SK-N-SH (cell line): ENCODE data around the gene MYO16. TPM values are rescaled to one million over a fixed set of nuclear protein-coding genes. Genes with fewer than 3 reads are reported as not detected.

Experiments used
- CTCF ChIA-PET: fragments of 300-600, 350-600 bp; formaldehyde crosslinking; extraction: SDS; loops from one replicate; lab custom pipeline; 2021; lab: Yijun Ruan, JAX
- POLR2A ChIA-PET: fragments of 350-600 bp; sonication (Branson Sonifier 250); formaldehyde crosslinking; extraction: SDS; loops from one replicate; lab custom pipeline; 2020; ENCODE audit warnings: antibody characterized with exemption, inconsistent platforms; lab: Yijun Ruan, JAX
- DNase-seq: peaks from one replicate; pipeline ENCODE4 v3.0.0; 2012
- H2AFZ ChIP-seq: fragments of 200-600 bp; sonication (generic); 2 replicates; pipeline ENCODE4 v1.8.1; 2016; ENCODE audit warnings: antibody characterized with exemption, mild to moderate bottlenecking, low read depth
- H3F3A ChIP-seq: fragments of 200-600 bp; sonication (generic); replicated peaks from 2 replicates; pipeline ENCODE3; 2016; ENCODE audit warnings: antibody characterized with exemption, mild to moderate bottlenecking; ENCODE audit not compliant: insufficient read depth
- H3K27ac ChIP-seq, 2 experiments: fragments of 200-500 bp in 1 of 2; fragments of 200-600 bp in 1 of 2; sonication (Bioruptor generic) in 1 of 2; sonication (generic), shearing (Covaris generic) in 1 of 2; 2 replicates each; pipeline versions ENCODE4 v1.5.1 to v1.6.1; 2014 to 2016; ENCODE audit warnings: low read depth in 2 of 2, inconsistent platforms in 1 of 2, low read length in 1 of 2, mild to moderate bottlenecking in 1 of 2, mixed read lengths in 1 of 2
- H3K27me3 ChIP-seq: fragments of 200-600 bp; sonication (generic), shearing (Covaris generic); 2 replicates; pipeline ENCODE4 v1.6.1; 2016; ENCODE audit warnings: mixed run types; ENCODE audit not compliant: insufficient read depth
- H3K36me3 ChIP-seq, 2 experiments: fragments of 200-500 bp in 1 of 2; fragments of 200-600 bp in 1 of 2; sonication (Bioruptor generic) in 1 of 2; sonication (generic) in 1 of 2; replicated peaks in 1 of 2; 2 replicates each; pipeline versions ENCODE3 to v1.5.1; 2014 to 2016; ENCODE audit warnings: low read length in 1 of 2, mild to moderate bottlenecking in 1 of 2; ENCODE audit not compliant: insufficient read depth in 2 of 2, control insufficient read depth in 1 of 2
- H3K4me1 ChIP-seq, 2 experiments: fragments of 200-500 bp in 1 of 2; fragments of 200-600 bp in 1 of 2; sonication (Bioruptor generic) in 1 of 2; sonication (generic), shearing (Covaris generic) in 1 of 2; 2 replicates each; pipeline versions ENCODE4 v1.5.1 to v1.6.1; 2014 to 2016; ENCODE audit warnings: low read depth in 1 of 2, low read length in 1 of 2, mixed run types in 1 of 2; ENCODE audit not compliant: insufficient read depth in 2 of 2, control insufficient read depth in 1 of 2
- H3K4me2 ChIP-seq: fragments of 200-600 bp; sonication (generic), shearing (Covaris generic); 2 replicates; pipeline ENCODE4 v1.6.1; 2017; ENCODE audit warnings: mixed run types
- H3K4me3 ChIP-seq, 2 experiments: fragments of 200-500 bp in 1 of 2; fragments of 200-600 bp in 1 of 2; sonication (Bioruptor generic) in 1 of 2; sonication (generic), shearing (Covaris generic) in 1 of 2; 2 replicates each; pipeline versions ENCODE4 v1.5.1 to v1.8.1; 2014 to 2016; ENCODE audit warnings: low read depth in 2 of 2, inconsistent platforms in 1 of 2, low read length in 1 of 2, mild to moderate bottlenecking in 1 of 2, mixed read lengths in 1 of 2, moderate library complexity in 1 of 2
- H3K79me2 ChIP-seq: fragments of 200-600 bp; sonication (generic); 2 replicates; pipeline ENCODE4 v1.8.1; 2017; ENCODE audit warnings: mild to moderate bottlenecking; ENCODE audit not compliant: insufficient read depth
- H3K9ac ChIP-seq: fragments of 200-600 bp; sonication (generic); 2 replicates; pipeline ENCODE4 v1.6.1; 2017; ENCODE audit warnings: mixed run types
- H3K9me2 ChIP-seq: fragments of 200-600 bp; sonication (generic); 2 replicates; pipeline ENCODE4 v1.6.1; 2017; ENCODE audit warnings: mixed run types
- H3K9me3 ChIP-seq: fragments of 200-600 bp; sonication (generic); 2 replicates; pipeline ENCODE4 v1.6.1; 2017; ENCODE audit warnings: mixed run types, mild to moderate bottlenecking, moderate library complexity
- H4K20me1 ChIP-seq: fragments of 200-600 bp; sonication (generic); 2 replicates; pipeline ENCODE4 v1.6.1; 2017; ENCODE audit warnings: mild to moderate bottlenecking, mixed run types; ENCODE audit not compliant: insufficient read depth
- CHD2 ChIP-seq: fragments of 150-350 bp; IDR thresholded peaks from 2 replicates; pipeline ENCODE4 v1.6.1; 2018; ENCODE audit warnings: low read length; ENCODE audit not compliant: partially characterized antibody
- ELF1 ChIP-seq: IDR thresholded peaks from 2 replicates; pipeline ENCODE4 v1.4.0; 2012
- EZH2phosphoT487 ChIP-seq: fragments of 200-600 bp; sonication (generic); IDR thresholded peaks from 2 replicates; pipeline ENCODE4 v1.6.1; 2017; ENCODE audit warnings: low read depth, mixed run types, mild to moderate bottlenecking, antibody characterized with exemption, moderate library complexity, borderline replicate concordance
- FOSL2 ChIP-seq: IDR thresholded peaks from 2 replicates; pipeline ENCODE4 v1.4.0; 2012; ENCODE audit warnings: low read depth, mild to moderate bottlenecking, moderate library complexity, borderline replicate concordance
- FOXM1 ChIP-seq: IDR thresholded peaks from 2 replicates; pipeline ENCODE4 v1.4.0; 2012; ENCODE audit warnings: low read depth, mild to moderate bottlenecking
- GABPA ChIP-seq: IDR thresholded peaks from 2 replicates; pipeline ENCODE4 v1.4.0; 2012; ENCODE audit warnings: low read depth, mild to moderate bottlenecking
- GATA2 ChIP-seq: sonication (generic); formaldehyde crosslinking; IDR thresholded peaks from 2 replicates; pipeline ENCODE4 v1.5.0; 2020; ENCODE audit warnings: mild to moderate bottlenecking, missing genetic modification reagents
- JUND ChIP-seq: IDR thresholded peaks from 2 replicates; pipeline ENCODE4 v1.4.0; 2012
- MAX ChIP-seq: IDR thresholded peaks from 2 replicates; pipeline ENCODE4 v1.4.0; 2012; ENCODE audit warnings: low read depth
- MEF2A ChIP-seq: IDR thresholded peaks from 2 replicates; pipeline ENCODE4 v1.4.0; 2012; ENCODE audit warnings: low read depth, borderline replicate concordance
- NRF1 ChIP-seq: IDR thresholded peaks from 2 replicates; pipeline ENCODE4 v1.6.1; 2012; ENCODE audit warnings: low read depth, mild to moderate bottlenecking, low read length
- POLR2AphosphoS5 ChIP-seq: IDR thresholded peaks from 2 replicates; pipeline ENCODE4 v1.6.1; 2012; ENCODE audit warnings: low read depth, low read length
- RCOR1 ChIP-seq: fragments of 150-350 bp; IDR thresholded peaks from 2 replicates; pipeline ENCODE4 v1.6.1; 2017; ENCODE audit warnings: antibody characterized with exemption, low read length
- REST ChIP-seq: IDR thresholded peaks from 2 replicates; pipeline ENCODE4 v1.6.1; 2012; ENCODE audit warnings: mild to moderate bottlenecking, low read depth, low read length, moderate library complexity
- RXRA ChIP-seq: IDR thresholded peaks from 2 replicates; pipeline ENCODE4 v1.4.0; 2012; ENCODE audit warnings: low read depth, mild to moderate bottlenecking, borderline replicate concordance
- YY1 ChIP-seq: IDR thresholded peaks from 2 replicates; pipeline ENCODE4 v1.4.0; 2012; ENCODE audit warnings: low read depth, mild to moderate bottlenecking
- WGBS: methylation state at CpG from one replicate; pipeline ENCODE4 v1.1.6; 2017; ENCODE audit warnings: low lambda C conversion rate; 5-methylcytosine and 5-hydroxymethylcytosine counted together
- polyA plus RNA-seq, 3 experiments: library from polyadenylated mRNA; depleted of rRNA; stranded (reverse); fragments of >200 nt; gene quantifications; 2 replicates each; pipeline ENCODE4 v1.2.3, GENCODE V29; 2012

Gene MYO16
- polyA plus RNA-seq, 1 of the 3 experiments (the other 2 are of a cell fraction): 0.07 TPM

- no peaks in the 10 kb centered on the region for H4K20me1 ChIP-seq
- POLR2A ChIA-PET: no interaction called here
- H3K79me2 ChIP-seq: no peaks in the 10 kb centered on the region
- no peak overlapping the region for H2AFZ ChIP-seq
- TF ChIP-seq MEF2A (no peak), RXRA (no peak), RCOR1 (no peak), JUND (no peak)
- CTCF ChIA-PET: interaction anchor here (2.0 to 4.6 kb wide), 2 partner anchors 9 to 277 kb away, joined by 9 to 18 read pairs; no protein-coding TSS in a partner anchor
- no peak overlapping the region for H3K9ac ChIP-seq
- WGBS: 29% methylated on average over 1 of the region's 1 CpG
- no peaks in the 10 kb centered on the region for H3K4me1 ChIP-seq
- H3K4me2 ChIP-seq: no peak overlapping the region
- H3K9me3 ChIP-seq: no peaks in the 10 kb centered on the region
- DNase-seq: no peak
- no peaks in the 10 kb centered on the region for H3K36me3 ChIP-seq
- H3F3A ChIP-seq: no peaks in the 10 kb centered on the region
- H3K4me3 ChIP-seq: no peak overlapping the region
- H3K9me2 ChIP-seq: no peaks in the 10 kb centered on the region
- H3K27ac ChIP-seq: no peak overlapping the region
- H3K27me3 ChIP-seq: no peaks in the 10 kb centered on the region
These were observed 11.2 kb upstream of the MYO16 start for GRCh38 chr13:108618233-108618632.

GRCh38 chr13:108621462-108621861, 7.9 kb upstream of the MYO16 start:
- DNase-seq: no peak
- Histone ChIP-seq H3K9ac (no peak overlapping the region), H3K4me2 (no peak overlapping the region), H3K36me3 (no peaks in the 10 kb centered on the region), H3K4me3 (no peak overlapping the region), H2AFZ (no peak overlapping the region), H4K20me1 (no peaks in the 10 kb centered on the region), H3K79me2 (no peaks in the 10 kb centered on the region)
- POLR2A ChIA-PET: no interaction called here
- WGBS: 47% methylated on average over 7 of the region's 7 CpGs
- CTCF ChIA-PET: no interaction called here
- TF ChIP-seq FOSL2 (no peak), ELF1 (no peak), EZH2phosphoT487 (no peak), RCOR1 (no peak), RXRA (no peak), YY1 (no peak), GATA2 (no peak), REST (no peak), NRF1 (no peak), GABPA (no peak), MAX (no peak), FOXM1 (no peak), CHD2 (no peak), POLR2AphosphoS5 (no peak)
- TF ChIP-seq, all 33 proteins: peak for 0
- Histone ChIP-seq H3F3A (no peaks in the 10 kb centered on the region), H3K4me1 (no peaks in the 10 kb centered on the region), H3K27me3 (no peaks in the 10 kb centered on the region), H3K27ac (no peak overlapping the region), H3K9me2 (no peaks in the 10 kb centered on the region), H3K9me3 (no peaks in the 10 kb centered on the region; the same call in 1 of the 2 replicates)
